HUES64 (cell line): ENCODE results near the gene BTF3L4.
"Not testable (repeated sequence)": the region's sequence is repeated elsewhere in the genome, so short reads cannot be mapped to it uniquely, and the experiment has no call there.

Source experiments
- H3K27ac ChIP-seq: 2 replicates; pipeline ENCODE4 v1.7.0; 2013; ENCODE audit warnings: low read depth, low read length, inconsistent platforms
- H3K27me3 ChIP-seq: 2 replicates; pipeline ENCODE4 v1.6.1; 2013; ENCODE audit warnings: mild to moderate bottlenecking, low read length; ENCODE audit not compliant: insufficient read depth
- H3K36me3 ChIP-seq: 2 replicates; pipeline ENCODE4 v1.6.1; 2013; ENCODE audit warnings: mild to moderate bottlenecking, low read length; ENCODE audit not compliant: insufficient read depth
- H3K4me1 ChIP-seq: 2 replicates; pipeline ENCODE4 v1.6.1; 2013; ENCODE audit warnings: mild to moderate bottlenecking, low read length, moderate library complexity; ENCODE audit not compliant: insufficient read depth
- H3K4me3 ChIP-seq: 2 replicates; pipeline ENCODE4 v1.5.1; 2013; ENCODE audit warnings: mild to moderate bottlenecking, low read length, moderate library complexity
- H3K9ac ChIP-seq: 2 replicates; pipeline ENCODE4 v1.6.1; 2013; ENCODE audit warnings: mild to moderate bottlenecking, low read depth, low read length
- H3K9me3 ChIP-seq: 2 replicates; pipeline ENCODE4 v1.6.1; 2013; ENCODE audit warnings: low read depth, low read length; ENCODE audit not compliant: insufficient read depth
- WGBS: fragments of 150-250, 120-280 bp; methylation state at CpG from one replicate; pipeline ENCODE4 v1.1.7; 2013; ENCODE audit warnings: missing lambda C conversion rate; 5-methylcytosine and 5-hydroxymethylcytosine counted together

BTF3L4 gene

GRCh38 chr1:52094300-52094699 lies 38.2 kb downstream of the BTF3L4 start:
- H3K9me3 ChIP-seq, H3K27me3 ChIP-seq, H3K4me1 ChIP-seq, H3K27ac ChIP-seq, H3K9ac ChIP-seq, H3K4me3 ChIP-seq: not testable (repeated sequence)
- peaks cover 26% of the 10 kb centered on the region for H3K36me3 ChIP-seq
- WGBS: 95% methylated on average over 7 of the region's 7 CpGs

GRCh38 chr1:52096216-52096615 lies 40.1 kb downstream of the BTF3L4 start:
- no peak overlapping the region for H3K4me3 ChIP-seq
- no peaks in the 10 kb centered on the region for H3K27me3 ChIP-seq
- H3K36me3 ChIP-seq: peaks cover 7% of the 10 kb centered on the region; the same call in 1 of the 2 replicates
- no peaks in the 10 kb centered on the region for H3K4me1 ChIP-seq
- whole genome bisulfite sequencing: 94% methylated on average over 8 of the region's 8 CpGs
- H3K9ac ChIP-seq: no peak overlapping the region
- no peaks in the 10 kb centered on the region for H3K9me3 ChIP-seq
- no peak overlapping the region for H3K27ac ChIP-seq

GRCh38 chr1:52098139-52098871 lies 42.2 kb downstream of the BTF3L4 start:
- WGBS: 71% methylated on average over 8 of the region's 8 CpGs

GRCh38 chr1:52102336-52103013 lies 46.4 kb downstream of the BTF3L4 start:
- H3K4me3 ChIP-seq: no peak overlapping the region
- H3K27ac ChIP-seq: no peak overlapping the region
- no peaks in the 10 kb centered on the region for H3K36me3 ChIP-seq
- no CpG with 5 or more reads among the region's 1 CpG for WGBS
- H3K27me3 ChIP-seq: no peaks in the 10 kb centered on the region
- no peaks in the 10 kb centered on the region for H3K9me3 ChIP-seq
- H3K9ac ChIP-seq: no peak overlapping the region
- H3K4me1 ChIP-seq: no peaks in the 10 kb centered on the region

More at GRCh38 chr1:52098139-52098871, 42.2 kb downstream of the BTF3L4 start:
- Histone ChIP-seq H3K9ac (no peak overlapping the region), H3K27ac (no peak overlapping the region), H3K4me3 (no peak overlapping the region), H3K36me3 (no peaks in the 10 kb centered on the region), H3K27me3 (no peaks in the 10 kb centered on the region), H3K9me3 (no peaks in the 10 kb centered on the region), H3K4me1 (no peaks in the 10 kb centered on the region)

- Histone ChIP-seq H3K27me3 (no peaks in the 10 kb centered on the region), H3K36me3 (no peaks in the 10 kb centered on the region), H3K9me3 (no peaks in the 10 kb centered on the region), H3K9ac (no peak overlapping the region), H3K27ac (no peak overlapping the region), H3K4me1 (no peaks in the 10 kb centered on the region), H3K4me3 (no peak overlapping the region)
Measured at GRCh38 chr1:52111492-52111891, 55.4 kb downstream of the BTF3L4 start.

GRCh38 chr1:52112489-52112888 lies 56.4 kb downstream of the BTF3L4 start:
- no peak overlapping the region for H3K27ac ChIP-seq
- H3K27me3 ChIP-seq: no peaks in the 10 kb centered on the region
- no peaks in the 10 kb centered on the region for H3K4me1 ChIP-seq
- H3K9me3 ChIP-seq: no peaks in the 10 kb centered on the region
- no peaks in the 10 kb centered on the region for H3K36me3 ChIP-seq
- H3K9ac ChIP-seq: no peak overlapping the region
- 90% methylated on average over 3 of the region's 3 CpGs for WGBS
- H3K4me3 ChIP-seq: no peak overlapping the region

GRCh38 chr1:52119301-52120079 lies 63.4 kb downstream of the BTF3L4 start:
- 65% methylated on average over 12 of the region's 12 CpGs for WGBS
- H3K4me3 ChIP-seq: no peak overlapping the region
- peaks cover 12% of the 10 kb centered on the region for H3K4me1 ChIP-seq
- no peak overlapping the region for H3K9ac ChIP-seq
- no peak overlapping the region for H3K27ac ChIP-seq
- H3K9me3 ChIP-seq: no peaks in the 10 kb centered on the region
- H3K36me3 ChIP-seq: no peaks in the 10 kb centered on the region
- no peaks in the 10 kb centered on the region for H3K27me3 ChIP-seq

- no peaks in the 10 kb centered on the region; the same call in 1 of the 2 replicates for H3K27me3 ChIP-seq
- H3K9me3 ChIP-seq: no peaks in the 10 kb centered on the region
- no peak overlapping the region for H3K9ac ChIP-seq
- H3K4me3 ChIP-seq: no peak overlapping the region
- H3K4me1 ChIP-seq: peaks cover 12% of the 10 kb centered on the region
- 81% methylated on average over 2 of the region's 2 CpGs for WGBS
- H3K36me3 ChIP-seq: no peaks in the 10 kb centered on the region
- H3K27ac ChIP-seq: no peak overlapping the region
Measured at GRCh38 chr1:52122384-52122783, 66.3 kb downstream of the BTF3L4 start.

GRCh38 chr1:52123622-52124021 lies 67.5 kb downstream of the BTF3L4 start:
- no peaks in the 10 kb centered on the region for H3K36me3 ChIP-seq
- no peak overlapping the region for H3K4me3 ChIP-seq
- H3K4me1 ChIP-seq: peaks cover 12% of the 10 kb centered on the region
- H3K9me3 ChIP-seq: no peaks in the 10 kb centered on the region
- H3K9ac ChIP-seq: no peak overlapping the region
- H3K27ac ChIP-seq: no peak overlapping the region
- 99% methylated on average over 5 of the region's 6 CpGs for WGBS
- no peaks in the 10 kb centered on the region; the same call in 1 of the 2 replicates for H3K27me3 ChIP-seq

- Histone ChIP-seq H3K9ac (no peak overlapping the region), H3K4me1 (no peaks in the 10 kb centered on the region), H3K36me3 (no peaks in the 10 kb centered on the region), H3K27ac (no peak overlapping the region), H3K9me3 (no peaks in the 10 kb centered on the region), H3K4me3 (no peak overlapping the region), H3K27me3 (no peaks in the 10 kb centered on the region; the same call in 1 of the 2 replicates)
Measured at GRCh38 chr1:52125736-52126359, 69.8 kb downstream of the BTF3L4 start.
